Adrenal gland (tissue), 12 donors: Measurements from ENCODE around the gene CILP. TPM values are rescaled to one million over a fixed set of nuclear protein-coding genes. Genes with fewer than 3 reads are reported as not detected.
"Not testable (repeated sequence)": the region's sequence is repeated elsewhere in the genome, so short reads cannot be mapped to it uniquely, and the experiment has no call there.

Experiments
- DNase-seq, 7 donors: peaks; one replicate each; pipeline ENCODE4 v3.0.0-alpha.2; 2019 to 2020
- H3K27ac ChIP-seq, 5 donors: fragments of 200-600 bp; sonication (generic) in 4 of 5; 1 replicate in 3 of 5; 2 replicates in 2 of 5; pipeline versions ENCODE4 v1.5.1 to v1.8.0; 2016 to 2020; ENCODE audit warnings: mild to moderate bottlenecking in 1 of 5
- H3K27me3 ChIP-seq: fragments of 200-600 bp; 2 replicates; pipeline ENCODE4 v1.8.0; 2021
- H3K36me3 ChIP-seq, 2 donors: fragments of 200-600 bp; replicated peaks in 1 of 2; 1 replicate in 1 of 2; 2 replicates in 1 of 2; pipeline versions ENCODE4 v1.5.1 to v1.8.0; 2018 to 2022
- H3K4me1 ChIP-seq, 2 donors: fragments of 200-600 bp; replicated peaks in 1 of 2; 1 replicate in 1 of 2; 2 replicates in 1 of 2; pipeline versions ENCODE4 v1.5.1 to v1.8.0; 2018 to 2021
- H3K4me3 ChIP-seq, 4 donors: fragments of 200-600 bp; sonication (generic) in 3 of 4; one replicate each; pipeline ENCODE4 v1.5.1; 2016 to 2018
- H3K9me3 ChIP-seq, 3 donors: fragments of 200-600 bp; sonication (generic) in 1 of 3; replicated peaks in 1 of 3; 1 replicate in 2 of 3; 2 replicates in 1 of 3; pipeline versions ENCODE4 v1.5.1 to v1.8.0; 2016 to 2021
- POLR2A ChIP-seq, 2 donors: fragments of 450-650 bp; IDR thresholded peaks; one replicate each; pipeline ENCODE4 v1.6.1; 2017; ENCODE audit warnings: antibody characterized with exemption in 2 of 2, mild to moderate bottlenecking in 2 of 2, moderate library complexity in 1 of 2
- WGBS, 4 donors: extraction: QIAGEN DNeasy Blood & Tissue Kit in 2 of 4; methylation state at CpG; one replicate each; pipeline versions ENCODE4 v1.1.5 to v1.1.7; 2013 to 2017; 5-methylcytosine and 5-hydroxymethylcytosine counted together
- intact Hi-C, 2 donors: fragments of 100-400 bp; cut with DNase I; formaldehyde crosslinking; loops; one replicate each; pipeline versions ENCODE4 v1.14.1 to v1.15.0; 2022 to 2023
- polyA plus RNA-seq, 3 donors: library from polyadenylated mRNA; stranded (reverse); fragments of 200-250 nt in 2 of 3; fragments of 350-450 nt in 1 of 3; fragmentation: Illumina TruSeq in 1 of 3; extraction: RNeasy Lipid Tissue Mini Kit (QIAGEN cat#74804) in 1 of 3; gene quantifications; one replicate each; pipeline ENCODE4 v1.2.3, GENCODE V29; 2013 to 2014
- total RNA-seq, 9 donors: library from RNA; depleted of rRNA in 4 of 9; stranded (reverse); fragments of >200 nt in 4 of 9; fragments of 120-200 nt in 1 of 9; fragmentation: NEBNext Ultra II Directional in 1 of 9; extraction: Animal tissue kit (Norgen Biotek cat#: 25700) in 1 of 9; gene quantifications; one replicate each; pipeline versions ENCODE4 v1.1.0 to v1.2.4, GENCODE V29; 2013 to 2023
- TF ChIP-seq, protein P1 (sequence below), 6 experiments: fragments of 450-650 bp in 4 of 6; fragments of 200-600 bp in 2 of 6; sonication (generic) in 1 of 6; IDR thresholded peaks; 1 replicate in 5 of 6; 2 replicates in 1 of 6; pipeline versions ENCODE4 v1.5.1 to v1.8.0; 2016 to 2021; ENCODE audit warnings: antibody characterized with exemption in 6 of 6, mild to moderate bottlenecking in 2 of 6, moderate library complexity in 1 of 6
- donor health status: healthy with polysubstance abuse.
- donor health status: Bipolar disorder and iron deficiency.
- donor health status: DM: yes; HTN: yes; CAD: no.
- donor health status: DM: no; HTN: no; CAD: no.
- donor health status: DM: no; HTN: no; CAD: no.
- donor health status: DM: yes; HTN: yes; CAD: no.

CILP gene
- total and polyA plus RNA-seq, 12 donors: 0.39 to 2.7 (median 0.96) TPM

DNA sequence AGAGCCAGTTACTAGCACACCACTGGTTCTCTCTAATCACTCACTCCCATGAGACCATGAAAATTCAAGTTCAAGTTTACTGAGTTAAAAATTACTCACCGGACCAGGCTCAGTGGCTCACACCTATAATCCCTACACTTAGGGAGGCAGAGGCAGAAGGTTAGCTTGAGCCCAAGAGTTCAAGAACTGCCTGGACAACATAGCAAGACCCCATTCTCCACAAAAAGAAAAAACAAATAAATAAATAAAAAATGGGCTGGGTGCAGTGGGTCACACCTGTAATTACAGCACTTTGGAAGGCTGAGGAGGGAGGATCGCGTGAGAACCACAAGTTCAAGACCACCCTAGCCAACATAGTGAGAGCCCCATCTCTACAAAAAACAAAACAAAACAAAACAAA, 21.2 kb upstream of the CILP start:
- H3K4me3 ChIP-seq: no peak overlapping the region
- no peaks in the 10 kb centered on the region for H3K36me3 ChIP-seq
- intact Hi-C loops: no loop called here
- H3K4me1 ChIP-seq: no peaks in the 10 kb centered on the region
- 93 to 97% (median 96%) methylated on average over 3 of the region's 3 CpGs for WGBS, 4 donors
- H3K27ac ChIP-seq: no peak overlapping the region
- no peak for DNase-seq
- no peaks in the 10 kb centered on the region for H3K27me3 ChIP-seq
- TF ChIP-seq, protein P1, sequence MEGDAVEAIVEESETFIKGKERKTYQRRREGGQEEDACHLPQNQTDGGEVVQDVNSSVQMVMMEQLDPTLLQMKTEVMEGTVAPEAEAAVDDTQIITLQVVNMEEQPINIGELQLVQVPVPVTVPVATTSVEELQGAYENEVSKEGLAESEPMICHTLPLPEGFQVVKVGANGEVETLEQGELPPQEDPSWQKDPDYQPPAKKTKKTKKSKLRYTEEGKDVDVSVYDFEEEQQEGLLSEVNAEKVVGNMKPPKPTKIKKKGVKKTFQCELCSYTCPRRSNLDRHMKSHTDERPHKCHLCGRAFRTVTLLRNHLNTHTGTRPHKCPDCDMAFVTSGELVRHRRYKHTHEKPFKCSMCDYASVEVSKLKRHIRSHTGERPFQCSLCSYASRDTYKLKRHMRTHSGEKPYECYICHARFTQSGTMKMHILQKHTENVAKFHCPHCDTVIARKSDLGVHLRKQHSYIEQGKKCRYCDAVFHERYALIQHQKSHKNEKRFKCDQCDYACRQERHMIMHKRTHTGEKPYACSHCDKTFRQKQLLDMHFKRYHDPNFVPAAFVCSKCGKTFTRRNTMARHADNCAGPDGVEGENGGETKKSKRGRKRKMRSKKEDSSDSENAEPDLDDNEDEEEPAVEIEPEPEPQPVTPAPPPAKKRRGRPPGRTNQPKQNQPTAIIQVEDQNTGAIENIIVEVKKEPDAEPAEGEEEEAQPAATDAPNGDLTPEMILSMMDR (IDR thresholded peaks at IDR 0.05): no peak
- no peaks in the 10 kb centered on the region for H3K9me3 ChIP-seq

DNA sequence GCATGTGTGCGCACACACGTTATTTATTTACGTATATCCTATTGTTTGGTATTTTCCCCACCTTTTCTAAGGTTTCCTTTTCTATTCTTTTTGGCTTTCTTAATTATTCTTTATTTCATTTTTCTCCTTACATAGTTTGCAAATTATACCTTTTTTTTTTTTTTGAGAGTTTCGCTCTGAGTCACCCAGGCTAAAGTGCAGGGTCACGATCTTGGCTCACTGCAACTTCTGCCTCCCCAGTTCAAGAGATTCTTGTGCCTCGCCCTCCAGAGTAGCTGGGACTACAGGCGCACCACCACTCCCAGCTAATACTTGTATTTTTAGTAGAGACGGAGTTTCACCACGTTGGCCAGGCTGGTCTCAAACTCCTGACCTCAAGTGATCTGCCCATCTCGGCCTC, 20.0 kb upstream of the CILP start:
- Histone ChIP-seq H3K36me3 (no peaks in the 10 kb centered on the region), H3K4me1 (no peaks in the 10 kb centered on the region), H3K27ac (no peak overlapping the region), H3K27me3 (no peaks in the 10 kb centered on the region), H3K9me3 (no peaks in the 10 kb centered on the region), H3K4me3 (no peak overlapping the region)
- WGBS, 4 donors: 75 to 84% (median 80%) methylated on average over 10 of the region's 10 CpGs
- peak in 1 of 7 donors; percentile 29 for DNase-seq
- intact Hi-C loops: no loop called here
- TF ChIP-seq, protein P1 (IDR thresholded peaks at IDR 0.05): no peak
- no peak for TF ChIP-seq POLR2A (IDR thresholded peaks at IDR 0.05)

DNA sequence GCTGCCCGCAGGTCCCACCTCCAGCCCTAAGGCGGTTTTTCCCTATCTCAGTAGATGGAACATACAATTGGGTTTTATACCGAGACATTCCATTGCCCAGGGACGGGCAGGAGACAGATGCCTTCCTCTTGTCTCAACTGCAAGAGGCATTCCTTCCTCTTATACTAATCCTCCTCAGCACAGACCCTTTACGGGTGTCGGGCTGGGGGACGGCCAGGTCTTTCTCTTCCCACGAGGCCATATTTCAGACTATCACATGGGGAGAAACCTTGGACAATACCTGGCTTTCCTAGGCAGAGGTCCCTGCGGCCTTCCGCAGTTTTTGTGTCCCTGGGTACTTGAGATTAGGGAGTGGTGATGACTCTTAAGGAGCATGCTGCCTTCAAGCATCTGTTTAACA, 15.6 kb upstream of the CILP start:
- H3K27me3 ChIP-seq, H3K36me3 ChIP-seq, H3K9me3 ChIP-seq, H3K27ac ChIP-seq, intact Hi-C loops, H3K4me1 ChIP-seq, DNase-seq, H3K4me3 ChIP-seq: not testable (repeated sequence)
- 83 to 90% (median 86%) methylated on average over 4 to 5 of the region's 10 CpGs; no CpG with 5 or more reads in 1 of the 4 donors for WGBS, 4 donors

DNA sequence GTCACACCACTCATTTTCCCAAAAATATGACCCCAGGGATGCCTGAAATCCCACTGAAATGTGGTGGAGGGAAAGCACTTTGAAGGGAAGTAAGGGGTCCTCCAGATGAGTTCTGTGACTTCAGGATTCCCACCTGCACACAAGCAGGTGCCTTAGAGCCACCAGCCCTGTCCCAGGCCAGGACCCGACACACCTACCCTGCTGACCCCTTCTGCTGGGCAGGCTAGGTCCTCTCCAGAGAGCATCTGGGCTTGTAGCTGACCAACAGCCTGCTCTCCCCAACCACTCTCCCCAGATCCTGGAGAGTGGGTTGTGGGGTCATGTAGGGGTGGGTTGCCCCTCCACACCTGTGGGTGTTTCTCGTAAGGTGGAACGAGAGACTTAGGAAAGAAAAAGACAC, 14.9 kb upstream of the CILP start:
- Histone ChIP-seq H3K4me1 (no peaks in the 10 kb centered on the region), H3K9me3 (no peaks in the 10 kb centered on the region), H3K27ac (no peak overlapping the region), H3K36me3 (no peaks in the 10 kb centered on the region), H3K27me3 (no peaks in the 10 kb centered on the region), H3K4me3 (no peak overlapping the region)
- intact Hi-C loops: no loop called here
- DNase-seq: no peak
- WGBS, 4 donors: 96 to 100% (median 96%) methylated on average over 2 to 3 of the region's 3 CpGs
- TF ChIP-seq, protein P1 (IDR thresholded peaks at IDR 0.05): no peak
- TF ChIP-seq POLR2A (IDR thresholded peaks at IDR 0.05): no peak

DNA sequence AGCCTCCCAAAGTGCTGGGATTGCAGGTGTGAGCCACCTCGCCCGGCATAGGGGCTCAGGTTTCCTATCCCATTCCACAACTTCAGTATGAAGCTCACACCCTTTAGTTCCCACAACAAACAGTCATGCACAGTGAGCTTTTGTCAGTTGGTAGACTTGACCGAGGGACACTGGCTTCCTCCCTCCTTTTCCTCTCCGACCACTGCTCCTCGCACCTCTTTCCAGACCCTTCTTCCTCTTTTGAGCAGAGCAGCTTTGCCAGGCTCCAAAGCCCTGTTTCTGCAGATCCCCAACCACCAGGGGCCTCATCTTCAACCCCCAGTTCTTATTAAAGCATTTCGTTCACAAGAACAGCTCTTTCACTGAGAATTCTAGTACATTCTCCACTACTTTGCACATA, 12.7 kb upstream of the CILP start:
- WGBS, 4 donors: 73 to 87% (median 83%) methylated on average over 6 of the region's 6 CpGs
- H3K27ac ChIP-seq: no peak overlapping the region
- no peaks in the 10 kb centered on the region for H3K36me3 ChIP-seq
- H3K4me3 ChIP-seq: no peak overlapping the region
- intact Hi-C loops: no loop called here
- no peaks in the 10 kb centered on the region for H3K4me1 ChIP-seq
- H3K27me3 ChIP-seq: no peaks in the 10 kb centered on the region
- DNase-seq: no peak
- no peaks in the 10 kb centered on the region for H3K9me3 ChIP-seq
- no peak for TF ChIP-seq POLR2A (IDR thresholded peaks at IDR 0.05)
- TF ChIP-seq, protein P1 (IDR thresholded peaks at IDR 0.05): no peak
